Progenitor cell of endocrine pancreas (in vitro differentiated cells): ENCODE data around the gene PRKCD. TPM values are rescaled to one million over a fixed set of nuclear protein-coding genes. Genes with fewer than 3 reads are reported as not detected.

Experiments used
- DNase-seq: peaks from one replicate; pipeline ENCODE4 v3.0.0; 2021; ENCODE audit warnings: low spot score; ENCODE audit not compliant: unreplicated experiment
- H3K27ac Mint-ChIP-seq: 2 replicates; pipeline ENCODE4 v1.8.0; 2021; ENCODE audit warnings: mild to moderate bottlenecking, moderate library complexity, mixed read lengths
- H3K27me3 Mint-ChIP-seq: 2 replicates; pipeline ENCODE4 v1.8.0; 2021; ENCODE audit warnings: mixed read lengths
- H3K36me3 Mint-ChIP-seq: 2 replicates; pipeline ENCODE4 v1.8.0; 2022; ENCODE audit warnings: mixed read lengths; ENCODE audit not compliant: insufficient read depth
- H3K4me1 Mint-ChIP-seq: 2 replicates; pipeline ENCODE4 v1.8.0; 2021; ENCODE audit warnings: low read depth, mixed read lengths
- H3K4me3 Mint-ChIP-seq: 2 replicates; pipeline ENCODE4 v1.8.0; 2021; ENCODE audit warnings: low read depth, mild to moderate bottlenecking, moderate library complexity, mixed read lengths
- H3K9me3 Mint-ChIP-seq: 2 replicates; pipeline ENCODE4 v1.8.0; 2021; ENCODE audit warnings: low read depth, mixed read lengths
- long read RNA-seq: library from polyadenylated mRNA; unstranded; transcript quantifications from one replicate; pipeline ENCODE4 v2.0.0, GENCODE V29; 2020
- total RNA-seq: library from RNA; stranded (reverse); gene quantifications from 2 replicates; pipeline ENCODE4 v1.2.1, GENCODE V29; 2021
- TF ChIP-seq, protein P1 (sequence below): fragments of 200-600 bp; sonication (generic); IDR thresholded peaks from one replicate; pipeline ENCODE4 v1.5.0; 2021; ENCODE audit warnings: antibody characterized with exemption, mild to moderate bottlenecking; ENCODE audit not compliant: unreplicated experiment

Gene PRKCD
- 45.1 and 45.8 TPM in 2 replicates for total RNA-seq
- long read RNA-seq, partial matches to known transcripts = 5 of 12 reads
- long read RNA-seq, other reads (novel, unspliced or antisense) = 6 of 12 reads

DNA sequence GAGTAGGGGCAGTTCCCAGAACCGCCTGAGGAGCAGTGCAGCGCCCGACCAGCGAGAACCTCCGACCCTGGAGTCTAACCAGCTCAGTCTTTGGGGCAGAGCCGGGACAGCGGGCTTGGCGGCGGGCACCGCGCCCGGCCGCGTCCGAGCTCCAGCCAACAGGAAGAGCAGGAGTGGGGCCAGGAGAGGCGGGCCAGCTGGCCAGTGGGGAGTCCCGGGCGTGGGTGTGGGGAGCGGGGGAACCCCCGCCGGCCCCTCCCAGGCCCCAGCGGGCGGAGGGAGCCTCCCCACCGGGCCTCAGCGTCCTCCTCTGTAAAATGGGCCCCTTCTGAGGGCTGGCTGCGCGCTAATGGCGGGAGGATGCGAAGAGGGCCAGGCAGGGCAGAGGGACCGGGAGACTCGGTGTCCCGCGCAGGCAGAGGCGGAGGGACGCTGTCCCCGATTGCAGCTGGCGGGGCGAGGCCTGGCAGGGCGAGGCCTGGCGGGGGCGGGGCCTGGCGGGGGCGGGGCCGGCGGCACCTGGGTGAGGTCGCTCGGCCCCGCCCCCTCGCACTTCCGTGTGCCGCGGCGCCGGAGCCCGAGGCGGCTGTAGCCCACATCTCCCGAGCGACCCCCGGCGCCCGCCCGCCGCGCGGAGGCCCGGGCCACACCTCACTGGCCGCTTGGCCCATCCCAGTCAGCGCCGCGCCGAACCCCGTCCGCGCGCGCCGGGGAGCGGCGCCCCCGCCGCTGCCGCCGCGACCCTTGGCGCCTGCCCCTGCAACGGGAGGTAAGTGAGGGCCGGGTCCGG is at the start of gene PRKCD:
PRKCD (plus strand) TSS at position 550 of the 790 bp plus-strand sequence. CDS start 17,214 bp downstream, outside the sequence.
- H3K4me3 Mint-ChIP-seq = peak within 1 kb of the TSS; percentile 91
- no peaks in the 10 kb centered on the region for H3K36me3 Mint-ChIP-seq
- peak within 1 kb of the TSS; percentile 95 for H3K27ac Mint-ChIP-seq

GRCh38 chr3:53111822-53112221 is 49.2 kb upstream of the PRKCD start:
- Mint-ChIP-seq H3K27me3 (no peaks in the 10 kb centered on the region), H3K9me3 (no peaks in the 10 kb centered on the region), H3K4me3 (no peak overlapping the region), H3K27ac (no peak overlapping the region), H3K4me1 (no peaks in the 10 kb centered on the region), H3K36me3 (peaks cover 12% of the 10 kb centered on the region)
- DNase-seq = no peak
- TF ChIP-seq, protein P1, sequence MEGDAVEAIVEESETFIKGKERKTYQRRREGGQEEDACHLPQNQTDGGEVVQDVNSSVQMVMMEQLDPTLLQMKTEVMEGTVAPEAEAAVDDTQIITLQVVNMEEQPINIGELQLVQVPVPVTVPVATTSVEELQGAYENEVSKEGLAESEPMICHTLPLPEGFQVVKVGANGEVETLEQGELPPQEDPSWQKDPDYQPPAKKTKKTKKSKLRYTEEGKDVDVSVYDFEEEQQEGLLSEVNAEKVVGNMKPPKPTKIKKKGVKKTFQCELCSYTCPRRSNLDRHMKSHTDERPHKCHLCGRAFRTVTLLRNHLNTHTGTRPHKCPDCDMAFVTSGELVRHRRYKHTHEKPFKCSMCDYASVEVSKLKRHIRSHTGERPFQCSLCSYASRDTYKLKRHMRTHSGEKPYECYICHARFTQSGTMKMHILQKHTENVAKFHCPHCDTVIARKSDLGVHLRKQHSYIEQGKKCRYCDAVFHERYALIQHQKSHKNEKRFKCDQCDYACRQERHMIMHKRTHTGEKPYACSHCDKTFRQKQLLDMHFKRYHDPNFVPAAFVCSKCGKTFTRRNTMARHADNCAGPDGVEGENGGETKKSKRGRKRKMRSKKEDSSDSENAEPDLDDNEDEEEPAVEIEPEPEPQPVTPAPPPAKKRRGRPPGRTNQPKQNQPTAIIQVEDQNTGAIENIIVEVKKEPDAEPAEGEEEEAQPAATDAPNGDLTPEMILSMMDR = no peak

More for the DNA sequence above, at the start of gene PRKCD:
- peak; percentile 70 for DNase-seq
- Mint-ChIP-seq H3K27me3 (no peaks in the 10 kb centered on the region), H3K9me3 (no peaks in the 10 kb centered on the region), H3K4me1 (peaks cover 47% of the 10 kb centered on the region)
- TF ChIP-seq, protein P1 = peak; percentile 55

DNA sequence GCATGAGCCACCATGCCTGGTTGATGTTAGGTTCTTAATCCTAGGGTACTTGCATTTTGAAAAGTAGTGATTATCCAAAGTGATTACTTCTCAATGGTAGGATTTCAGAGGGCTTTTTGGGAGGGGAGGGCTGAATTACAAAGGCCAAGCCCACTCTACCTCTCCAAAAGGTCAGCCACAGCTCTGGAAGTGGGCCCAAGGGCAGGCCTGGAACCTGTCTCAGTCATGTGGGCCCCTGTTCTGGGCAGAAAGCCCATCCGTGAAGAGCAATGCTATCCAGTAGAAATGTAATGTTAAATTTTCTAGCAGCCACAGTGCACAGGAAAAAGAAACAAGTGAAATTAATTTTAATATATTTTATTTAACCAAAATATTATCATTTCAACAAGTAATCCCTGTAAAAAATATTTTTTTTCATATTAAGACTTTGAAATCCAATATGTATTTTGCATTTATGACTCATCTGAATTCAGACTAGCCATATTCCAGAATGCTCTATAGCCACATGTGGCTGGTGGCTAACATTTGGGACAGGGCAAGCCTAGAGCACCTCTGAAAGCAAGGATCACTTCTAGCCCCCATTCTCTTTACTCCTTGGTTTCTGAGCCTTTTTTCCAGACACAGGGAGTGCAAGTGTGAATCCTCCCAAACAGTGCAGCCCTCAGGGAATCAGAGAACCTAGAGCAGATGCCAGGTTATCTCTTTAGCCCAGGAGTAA is 47.6 kb upstream of the PRKCD start:
- Mint-ChIP-seq H3K9me3 (no peaks in the 10 kb centered on the region), H3K36me3 (peaks cover 13% of the 10 kb centered on the region), H3K4me1 (no peaks in the 10 kb centered on the region), H3K27ac (no peak overlapping the region), H3K4me3 (no peak overlapping the region), H3K27me3 (no peaks in the 10 kb centered on the region)
- TF ChIP-seq, protein P1 = no peak
- DNase-seq = no peak

GRCh38 chr3:53114011-53114400 is 47.0 kb upstream of the PRKCD start:
- H3K27me3 Mint-ChIP-seq = no peaks in the 10 kb centered on the region
- no peak overlapping the region for H3K27ac Mint-ChIP-seq
- no peaks in the 10 kb centered on the region for H3K4me1 Mint-ChIP-seq
- peak; percentile 69 for DNase-seq
- H3K4me3 Mint-ChIP-seq = no peak overlapping the region
- peaks cover 12% of the 10 kb centered on the region for H3K36me3 Mint-ChIP-seq
- H3K9me3 Mint-ChIP-seq = no peaks in the 10 kb centered on the region
- TF ChIP-seq, protein P1 = peak; percentile 94

- DNase-seq = no peak
- no peak overlapping the region for H3K27ac Mint-ChIP-seq
- no peaks in the 10 kb centered on the region for H3K4me1 Mint-ChIP-seq
- H3K27me3 Mint-ChIP-seq = no peaks in the 10 kb centered on the region
- H3K9me3 Mint-ChIP-seq = no peaks in the 10 kb centered on the region
- no peak overlapping the region for H3K4me3 Mint-ChIP-seq
- TF ChIP-seq, protein P1 = no peak
- peaks cover 9% of the 10 kb centered on the region for H3K36me3 Mint-ChIP-seq
Measured at GRCh38 chr3:53114412-53115074, 46.5 kb upstream of the PRKCD start.
